Measurements from ENCODE around the gene C16orf78. TPM values are rescaled to one million over a fixed set of nuclear protein-coding genes. Genes with fewer than 3 reads are reported as not detected.

The C16orf78 gene
- polyA plus RNA-seq, 1 donor (not counting 4 experiments of a cell fraction or from before 2014, with no cell fraction given) = not detected

- no peak for FAIRE-seq
- H3K9me1 ChIP-seq (ENCODE audit: control insufficient read depth, extremely low read depth, insufficient read depth, low read length) = no peaks in the 10 kb centered on the region
- no peaks in the 10 kb centered on the region for H3K4me1 ChIP-seq (ENCODE audit: control insufficient read depth, extremely low read depth, insufficient read depth, low read length)
- H3K9me3 ChIP-seq (ENCODE audit: control insufficient read depth, low read depth, low read length) = no peaks in the 10 kb centered on the region
- H3K36me3 ChIP-seq (ENCODE audit: control insufficient read depth in 2 of 2, extremely low read depth in 1 of 2, insufficient read depth in 2 of 2, low read length in 2 of 2) = no peaks in the 10 kb centered on the region
- no peak overlapping the region for H3K4me2 ChIP-seq (ENCODE audit: control insufficient read depth, extremely low read depth, insufficient read depth, low read depth, low read length)
- no peaks in the 10 kb centered on the region for H3K79me2 ChIP-seq (ENCODE audit: control insufficient read depth, insufficient read depth, low read length)
- dilution Hi-C loops (cut with MboI; ENCODE audit: extremely low pct_ligation_motif_present, low sequenced_read_pairs) = no loop called here
- no peak for DNase-seq (ENCODE audit: low read depth, low spot score)
- H3K4me3 ChIP-seq (ENCODE audit: control insufficient read depth in 2 of 3, extremely low read depth in 1 of 3, insufficient read depth in 2 of 3, low read depth in 1 of 3, low read length in 3 of 3) = no peak overlapping the region
- H3K27me3 ChIP-seq (ENCODE audit: control insufficient read depth, extremely low read depth, insufficient read depth, low read length) = no peaks in the 10 kb centered on the region
- H4K20me1 ChIP-seq (ENCODE audit: control insufficient read depth, extremely low read depth, insufficient read depth, low read length) = no peaks in the 10 kb centered on the region
- TF ChIP-seq EZH2 (IDR thresholded peaks at IDR 0.05; ENCODE audit: low read length) = no peak
- no peak for TF ChIP-seq CTCF (optimal IDR thresholded peaks at IDR 0.05 in 1 of 3, IDR thresholded peaks at IDR 0.05 in 1 of 3, conservative IDR thresholded peaks at IDR 0.05 in 1 of 3; ENCODE audit: extremely low read depth in 1 of 3, insufficient read depth in 2 of 3, low read length in 3 of 3)
- H3K27ac ChIP-seq (ENCODE audit: control insufficient read depth, insufficient read depth, low read length) = no peak overlapping the region
- no peak overlapping the region for H2AFZ ChIP-seq (ENCODE audit: control insufficient read depth, low read length)
- H3K9ac ChIP-seq (ENCODE audit: control insufficient read depth, extremely low read depth, insufficient read depth, low read length) = no peak overlapping the region
These were observed 21.4 kb downstream of the C16orf78 start for GRCh38 chr16:49395021-49395420.

DNA sequence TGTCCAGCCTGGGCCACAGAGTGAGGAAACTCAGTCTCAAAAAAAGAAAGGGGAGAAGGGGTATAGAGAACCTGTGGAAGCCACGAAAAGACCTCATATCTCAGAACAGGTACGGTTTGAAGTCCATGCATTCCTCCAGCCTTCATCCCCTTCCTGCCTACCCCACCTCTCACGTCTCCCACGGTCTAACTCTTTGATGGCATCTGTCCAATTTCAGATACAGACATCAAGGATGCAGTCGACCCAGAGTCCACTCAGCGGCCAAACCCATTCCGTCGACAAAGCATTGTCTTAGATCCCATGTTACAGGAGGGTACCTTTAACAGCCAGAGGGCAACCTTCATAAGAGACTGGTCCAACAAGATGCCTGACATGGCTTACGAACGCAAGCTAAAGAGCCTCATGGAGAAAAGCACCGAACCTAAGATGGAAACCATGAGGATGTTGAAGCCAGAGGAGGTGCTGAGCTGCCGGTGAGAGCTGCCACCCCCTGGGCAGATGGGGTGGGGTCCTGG is 22.7 kb downstream of the C16orf78 start:
- H3K27ac ChIP-seq (ENCODE audit: control insufficient read depth, insufficient read depth, low read length) = no peak overlapping the region
- dilution Hi-C loops (cut with MboI; ENCODE audit: extremely low pct_ligation_motif_present, low sequenced_read_pairs) = no loop called here

More for the DNA sequence above, 22.7 kb downstream of the C16orf78 start:
- no peak overlapping the region for H3K4me3 ChIP-seq (ENCODE audit: control insufficient read depth in 2 of 3, extremely low read depth in 1 of 3, insufficient read depth in 2 of 3, low read depth in 1 of 3, low read length in 3 of 3)
- TF ChIP-seq EZH2 (IDR thresholded peaks at IDR 0.05; ENCODE audit: low read length) = no peak
- TF ChIP-seq CTCF (optimal IDR thresholded peaks at IDR 0.05 in 1 of 3, IDR thresholded peaks at IDR 0.05 in 1 of 3, conservative IDR thresholded peaks at IDR 0.05 in 1 of 3; ENCODE audit: extremely low read depth in 1 of 3, insufficient read depth in 2 of 3, low read length in 3 of 3) = no peak
- no peaks in the 10 kb centered on the region for H3K9me3 ChIP-seq (ENCODE audit: control insufficient read depth, low read depth, low read length)
- no peak overlapping the region for H3K9ac ChIP-seq (ENCODE audit: control insufficient read depth, extremely low read depth, insufficient read depth, low read length)
- H3K4me2 ChIP-seq (ENCODE audit: control insufficient read depth, extremely low read depth, insufficient read depth, low read depth, low read length) = no peak overlapping the region
- DNase-seq (ENCODE audit: low read depth, low spot score) = no peak
- no peaks in the 10 kb centered on the region for H3K79me2 ChIP-seq (ENCODE audit: control insufficient read depth, insufficient read depth, low read length)
- no peaks in the 10 kb centered on the region for H4K20me1 ChIP-seq (ENCODE audit: control insufficient read depth, extremely low read depth, insufficient read depth, low read length)
- no peak overlapping the region for H2AFZ ChIP-seq (ENCODE audit: control insufficient read depth, low read length)
- H3K4me1 ChIP-seq (ENCODE audit: control insufficient read depth, extremely low read depth, insufficient read depth, low read length) = no peaks in the 10 kb centered on the region
- no peaks in the 10 kb centered on the region for H3K27me3 ChIP-seq (ENCODE audit: control insufficient read depth, extremely low read depth, insufficient read depth, low read length)
- FAIRE-seq = no peak
- no peaks in the 10 kb centered on the region for H3K36me3 ChIP-seq (ENCODE audit: control insufficient read depth in 2 of 2, extremely low read depth in 1 of 2, insufficient read depth in 2 of 2, low read length in 2 of 2)
- no peaks in the 10 kb centered on the region for H3K9me1 ChIP-seq (ENCODE audit: control insufficient read depth, extremely low read depth, insufficient read depth, low read length)

Measured in keratinocyte (primary cell).